ENCODE results near the gene LYRM4.

LYRM4 gene

DNA sequence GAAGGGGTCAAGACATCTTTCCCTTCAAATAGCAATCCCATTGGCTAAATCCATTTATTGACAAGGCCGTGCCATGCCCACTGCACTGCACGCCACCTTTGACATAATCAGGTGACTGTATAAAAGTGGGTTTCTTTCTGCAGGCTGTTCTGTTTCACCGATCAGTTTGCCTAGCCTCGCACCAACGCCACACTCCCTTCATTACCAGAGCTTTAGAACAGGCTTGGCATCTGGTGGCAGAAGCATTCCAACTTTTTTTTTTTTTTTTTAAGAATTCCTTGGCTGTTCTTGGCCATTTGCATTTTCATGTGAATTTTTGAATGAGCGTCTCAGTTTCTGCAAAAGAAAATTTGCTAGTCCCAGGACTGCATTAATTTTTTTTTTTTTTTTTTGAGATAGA is 97.5 kb downstream of the LYRM4 start:
- TF ChIP-seq GABPA (IDR thresholded peaks at IDR 0.05; ENCODE audit: low read depth) (no peak), SPI1 (IDR thresholded peaks at IDR 0.05; ENCODE audit: borderline replicate concordance, low read depth) (no peak), POLR2AphosphoS5 (IDR thresholded peaks at IDR 0.05; ENCODE audit: low read depth) (no peak)
- TF ChIP-seq, protein P1, sequence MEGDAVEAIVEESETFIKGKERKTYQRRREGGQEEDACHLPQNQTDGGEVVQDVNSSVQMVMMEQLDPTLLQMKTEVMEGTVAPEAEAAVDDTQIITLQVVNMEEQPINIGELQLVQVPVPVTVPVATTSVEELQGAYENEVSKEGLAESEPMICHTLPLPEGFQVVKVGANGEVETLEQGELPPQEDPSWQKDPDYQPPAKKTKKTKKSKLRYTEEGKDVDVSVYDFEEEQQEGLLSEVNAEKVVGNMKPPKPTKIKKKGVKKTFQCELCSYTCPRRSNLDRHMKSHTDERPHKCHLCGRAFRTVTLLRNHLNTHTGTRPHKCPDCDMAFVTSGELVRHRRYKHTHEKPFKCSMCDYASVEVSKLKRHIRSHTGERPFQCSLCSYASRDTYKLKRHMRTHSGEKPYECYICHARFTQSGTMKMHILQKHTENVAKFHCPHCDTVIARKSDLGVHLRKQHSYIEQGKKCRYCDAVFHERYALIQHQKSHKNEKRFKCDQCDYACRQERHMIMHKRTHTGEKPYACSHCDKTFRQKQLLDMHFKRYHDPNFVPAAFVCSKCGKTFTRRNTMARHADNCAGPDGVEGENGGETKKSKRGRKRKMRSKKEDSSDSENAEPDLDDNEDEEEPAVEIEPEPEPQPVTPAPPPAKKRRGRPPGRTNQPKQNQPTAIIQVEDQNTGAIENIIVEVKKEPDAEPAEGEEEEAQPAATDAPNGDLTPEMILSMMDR (IDR thresholded peaks at IDR 0.05; ENCODE audit: insufficient read depth, low read length), result no peak
- TF ChIP-seq, protein P2, sequence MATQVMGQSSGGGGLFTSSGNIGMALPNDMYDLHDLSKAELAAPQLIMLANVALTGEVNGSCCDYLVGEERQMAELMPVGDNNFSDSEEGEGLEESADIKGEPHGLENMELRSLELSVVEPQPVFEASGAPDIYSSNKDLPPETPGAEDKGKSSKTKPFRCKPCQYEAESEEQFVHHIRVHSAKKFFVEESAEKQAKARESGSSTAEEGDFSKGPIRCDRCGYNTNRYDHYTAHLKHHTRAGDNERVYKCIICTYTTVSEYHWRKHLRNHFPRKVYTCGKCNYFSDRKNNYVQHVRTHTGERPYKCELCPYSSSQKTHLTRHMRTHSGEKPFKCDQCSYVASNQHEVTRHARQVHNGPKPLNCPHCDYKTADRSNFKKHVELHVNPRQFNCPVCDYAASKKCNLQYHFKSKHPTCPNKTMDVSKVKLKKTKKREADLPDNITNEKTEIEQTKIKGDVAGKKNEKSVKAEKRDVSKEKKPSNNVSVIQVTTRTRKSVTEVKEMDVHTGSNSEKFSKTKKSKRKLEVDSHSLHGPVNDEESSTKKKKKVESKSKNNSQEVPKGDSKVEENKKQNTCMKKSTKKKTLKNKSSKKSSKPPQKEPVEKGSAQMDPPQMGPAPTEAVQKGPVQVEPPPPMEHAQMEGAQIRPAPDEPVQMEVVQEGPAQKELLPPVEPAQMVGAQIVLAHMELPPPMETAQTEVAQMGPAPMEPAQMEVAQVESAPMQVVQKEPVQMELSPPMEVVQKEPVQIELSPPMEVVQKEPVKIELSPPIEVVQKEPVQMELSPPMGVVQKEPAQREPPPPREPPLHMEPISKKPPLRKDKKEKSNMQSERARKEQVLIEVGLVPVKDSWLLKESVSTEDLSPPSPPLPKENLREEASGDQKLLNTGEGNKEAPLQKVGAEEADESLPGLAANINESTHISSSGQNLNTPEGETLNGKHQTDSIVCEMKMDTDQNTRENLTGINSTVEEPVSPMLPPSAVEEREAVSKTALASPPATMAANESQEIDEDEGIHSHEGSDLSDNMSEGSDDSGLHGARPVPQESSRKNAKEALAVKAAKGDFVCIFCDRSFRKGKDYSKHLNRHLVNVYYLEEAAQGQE (IDR thresholded peaks at IDR 0.05; ENCODE audit: insufficient replicate concordance, low read depth), result no peak
- no peak overlapping the region for H3K27ac ChIP-seq (replicated peaks)
- H3K27me3 ChIP-seq (ENCODE audit: insufficient read depth, poor library complexity, severe bottlenecking), result no peaks in the 10 kb centered on the region
- DNase-seq (ENCODE audit: low read depth in 1 of 2, low spot score in 1 of 2), result no peak
- H3K4me3 ChIP-seq (replicated peaks; ENCODE audit: insufficient read depth, low read length), result no peak overlapping the region

DNA sequence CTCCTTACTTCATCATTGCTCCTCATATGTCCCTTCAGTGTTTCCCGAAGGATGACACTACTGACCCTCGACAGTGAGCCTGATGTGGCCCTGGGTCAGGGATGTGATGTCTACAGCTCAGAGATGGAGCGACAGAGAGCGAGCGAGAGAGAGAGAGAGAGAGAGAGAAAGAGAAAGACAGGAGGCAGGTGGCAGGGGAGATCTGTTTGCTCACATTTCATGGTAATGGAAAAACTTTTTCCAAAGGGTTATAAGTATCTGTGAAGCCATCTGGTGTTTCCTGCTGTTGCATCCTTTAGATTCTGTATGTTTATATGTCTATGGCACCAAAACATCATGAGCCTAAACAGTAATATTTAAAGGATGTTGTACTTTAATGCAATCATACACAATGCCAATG is 98.4 kb downstream of the LYRM4 start:
- Histone ChIP-seq H3K27me3 (ENCODE audit: insufficient read depth, poor library complexity, severe bottlenecking) (no peaks in the 10 kb centered on the region), H3K4me3 (replicated peaks; ENCODE audit: insufficient read depth, low read length) (no peak overlapping the region), H3K27ac (replicated peaks) (no peak overlapping the region)
- TF ChIP-seq GABPA (IDR thresholded peaks at IDR 0.05; ENCODE audit: low read depth) (no peak), SPI1 (IDR thresholded peaks at IDR 0.05; ENCODE audit: borderline replicate concordance, low read depth) (no peak), POLR2AphosphoS5 (IDR thresholded peaks at IDR 0.05; ENCODE audit: low read depth) (no peak)
- TF ChIP-seq, protein P1 (IDR thresholded peaks at IDR 0.05; ENCODE audit: insufficient read depth, low read length), result no peak
- TF ChIP-seq, protein P2 (IDR thresholded peaks at IDR 0.05; ENCODE audit: insufficient replicate concordance, low read depth), result no peak
- no peak for DNase-seq (ENCODE audit: low read depth in 1 of 2, low spot score in 1 of 2)

DNA sequence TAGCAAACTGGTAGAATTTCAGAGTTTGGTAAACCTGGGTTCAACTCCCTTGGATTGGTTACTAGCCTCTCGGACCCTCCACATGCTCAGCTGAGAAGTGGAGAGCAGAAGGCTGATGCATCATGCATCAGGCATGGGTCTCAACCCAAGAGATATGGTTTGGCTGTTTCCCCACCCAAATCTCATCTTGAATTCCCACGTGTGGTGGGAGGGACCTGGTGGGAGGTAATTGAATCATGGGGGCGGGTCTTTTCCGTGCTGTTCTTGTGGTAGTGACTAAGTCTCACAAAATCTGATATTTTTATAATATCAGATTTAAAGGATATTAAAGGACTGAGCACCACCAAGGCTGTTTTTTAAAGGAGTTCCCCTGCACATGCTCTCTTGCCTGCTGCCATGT is 100.5 kb downstream of the LYRM4 start:
- no peak for TF ChIP-seq GABPA (IDR thresholded peaks at IDR 0.05; ENCODE audit: low read depth)
- no peak for DNase-seq (ENCODE audit: low read depth in 1 of 2, low spot score in 1 of 2)
- H3K27ac ChIP-seq (replicated peaks), result no peak overlapping the region
- H3K27me3 ChIP-seq (ENCODE audit: insufficient read depth, poor library complexity, severe bottlenecking), result no peaks in the 10 kb centered on the region
- no peak overlapping the region for H3K4me3 ChIP-seq (replicated peaks; ENCODE audit: insufficient read depth, low read length)

DNA sequence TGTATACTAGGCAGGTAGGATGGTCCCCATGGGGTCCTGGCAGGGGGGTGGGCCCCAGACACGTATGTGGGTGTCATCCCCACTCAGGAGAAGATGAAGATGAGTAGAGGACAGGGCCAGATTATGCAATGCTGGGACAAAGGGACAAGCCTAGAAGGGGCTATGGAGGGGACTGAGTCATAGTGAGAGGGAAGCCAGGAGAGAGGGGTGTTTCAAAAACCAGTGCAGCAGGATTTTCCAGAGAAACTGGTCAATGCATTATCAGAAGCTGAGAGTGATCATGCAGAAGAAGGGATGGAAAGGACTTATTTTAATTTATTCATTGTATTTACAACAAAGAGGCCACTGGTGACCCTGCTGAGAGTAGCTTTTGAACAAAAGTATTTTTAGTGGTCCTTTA is 101.6 kb downstream of the LYRM4 start:
- Histone ChIP-seq H3K27me3 (ENCODE audit: insufficient read depth, poor library complexity, severe bottlenecking) (no peaks in the 10 kb centered on the region), H3K4me3 (replicated peaks; ENCODE audit: insufficient read depth, low read length) (no peak overlapping the region), H3K27ac (replicated peaks) (no peak overlapping the region)
- DNase-seq (ENCODE audit: low read depth in 1 of 2, low spot score in 1 of 2), result no peak
- TF ChIP-seq, protein P1 (IDR thresholded peaks at IDR 0.05; ENCODE audit: insufficient read depth, low read length), result no peak
- TF ChIP-seq, protein P2 (IDR thresholded peaks at IDR 0.05; ENCODE audit: insufficient replicate concordance, low read depth), result no peak
- no peak for TF ChIP-seq GABPA (IDR thresholded peaks at IDR 0.05; ENCODE audit: low read depth)
- TF ChIP-seq POLR2AphosphoS5 (IDR thresholded peaks at IDR 0.05; ENCODE audit: low read depth), result no peak
- no peak for TF ChIP-seq SPI1 (IDR thresholded peaks at IDR 0.05; ENCODE audit: borderline replicate concordance, low read depth)
